NCI-H1417 treated with DMSO at 0.1 percent for 48 hours (cell line): Measurements from ENCODE around the gene POT1.

Source experiments
- DNase-seq: peaks from one replicate; lab custom pipeline; 2025; lab: John Stamatoyannopoulos, UW

The POT1 gene

GRCh38 chr7:124912972-124913371, 16.7 kb downstream of the POT1 start:
- DNase-seq, result no peak

- DNase-seq, result no peak
Measured at GRCh38 chr7:124909808-124910207, 19.8 kb downstream of the POT1 start.

- DNase-seq, result no peak
Measured at GRCh38 chr7:124908259-124908658, 21.4 kb downstream of the POT1 start.

- DNase-seq, result no peak
Measured at GRCh38 chr7:124907490-124907889, 22.1 kb downstream of the POT1 start.

GRCh38 chr7:124898531-124898930, 31.1 kb downstream of the POT1 start:
- no peak for DNase-seq

GRCh38 chr7:124896001-124896400, 33.6 kb downstream of the POT1 start:
- DNase-seq, result no peak

GRCh38 chr7:124893140-124893827, 36.3 kb downstream of the POT1 start:
- no peak for DNase-seq

GRCh38 chr7:124887247-124887646, 42.4 kb downstream of the POT1 start:
- DNase-seq, result no peak

GRCh38 chr7:124881981-124882380, 47.6 kb downstream of the POT1 start:
- DNase-seq, result no peak

- no peak for DNase-seq
Measured at GRCh38 chr7:124879771-124880170, 49.9 kb downstream of the POT1 start.

GRCh38 chr7:124879103-124879502, 50.5 kb downstream of the POT1 start:
- no peak for DNase-seq

GRCh38 chr7:124874644-124875163, 54.9 kb downstream of the POT1 start:
- no peak for DNase-seq

GRCh38 chr7:124857672-124858235, 71.9 kb downstream of the POT1 start:
- no peak for DNase-seq

- peak; percentile 25 for DNase-seq
Measured at GRCh38 chr7:124856299-124856888, 73.2 kb downstream of the POT1 start.

GRCh38 chr7:124843336-124843735, 86.3 kb downstream of the POT1 start:
- DNase-seq, result no peak

- no peak for DNase-seq
Measured at GRCh38 chr7:124840435-124840834, 89.2 kb downstream of the POT1 start.

GRCh38 chr7:124839687-124840086, 89.9 kb downstream of the POT1 start:
- DNase-seq, result no peak

- DNase-seq, result no peak
Measured at GRCh38 chr7:124836173-124836572, 93.5 kb downstream of the POT1 start.

GRCh38 chr7:124818807-124819206, 110.8 kb downstream of the POT1 start:
- DNase-seq, result no peak

GRCh38 chr7:124813994-124814798, 115.4 kb downstream of the POT1 start:
- no peak for DNase-seq

- DNase-seq, result no peak
Measured at GRCh38 chr7:124812764-124813163, 116.9 kb downstream of the POT1 start.

GRCh38 chr7:124811341-124811740, 118.3 kb downstream of the POT1 start:
- DNase-seq, result no peak

GRCh38 chr7:124810605-124811004, 119.0 kb downstream of the POT1 start:
- DNase-seq, result no peak
